ENCODE measurements around the gene R3HDM1. TPM values are rescaled to one million over a fixed set of nuclear protein-coding genes. Genes with fewer than 3 reads are reported as not detected.

Gene R3HDM1
- total RNA-seq, 1 donor from 2014 or later = 23.3 TPM

Other genes starting within 250 kb of the R3HDM1 start
- 10.2 and 14.6 TPM in 2 replicates for gene ZRANB3, start 266 bp upstream of the R3HDM1 start, total RNA-seq
- 63.0 and 133 TPM in 2 replicates for gene UBXN4, start 210.4 kb downstream of the R3HDM1 start, total RNA-seq

Measured in renal cortical epithelial cell (primary cell).